GM10266 (cell line): ENCODE measurements around the gene PCARE.

Experiments used
- DNase-seq: peaks from one replicate; pipeline ENCODE4 v3.0.0; 2012; ENCODE audit errors: extremely low spot score
- CTCF ChIP-seq: IDR thresholded peaks from 2 replicates; pipeline ENCODE4 v1.5.1; 2012; ENCODE audit warnings: mild to moderate bottlenecking, low read depth; ENCODE audit not compliant: control insufficient read depth, insufficient read depth; ENCODE audit errors: missing control alignments

The PCARE gene

GRCh38 chr2:29062371-29062770 lies 12.0 kb downstream of the PCARE start:
- no peak for DNase-seq
- no peak for TF ChIP-seq CTCF

- no peak for TF ChIP-seq CTCF
- no peak for DNase-seq
Observed at GRCh38 chr2:29061616-29062015, 12.7 kb downstream of the PCARE start.

GRCh38 chr2:29061176-29061575 lies 13.1 kb downstream of the PCARE start:
- DNase-seq, result no peak

GRCh38 chr2:29060441-29060840 lies 13.9 kb downstream of the PCARE start:
- no peak for DNase-seq
- TF ChIP-seq CTCF, result no peak

More at GRCh38 chr2:29061176-29061575, 13.1 kb downstream of the PCARE start:
- no peak for TF ChIP-seq CTCF

GRCh38 chr2:29059624-29060023 lies 14.7 kb downstream of the PCARE start:
- no peak for TF ChIP-seq CTCF
- DNase-seq, result no peak

- TF ChIP-seq CTCF, result no peak
- no peak for DNase-seq
Observed at GRCh38 chr2:29057006-29057405, 17.3 kb downstream of the PCARE start.

- DNase-seq, result no peak
- TF ChIP-seq CTCF, result no peak
Observed at GRCh38 chr2:29056452-29056851, 17.9 kb downstream of the PCARE start.
